HEK293T (cell line): ENCODE measurements around the gene ATG7.
A peak's percentile ranks its signal among the peaks of the same experiment; 100 is the strongest.
"Not testable (repeated sequence)": the region's sequence is repeated elsewhere in the genome, so short reads cannot be mapped to it uniquely, and the experiment has no call there.

Experiments used
- CTCF ChIA-PET: fragments of 350-600 bp; formaldehyde crosslinking; extraction: SDS; loops from one replicate; lab custom pipeline; 2021; ENCODE audit warnings: antibody characterized with exemption, inconsistent platforms; lab: Yijun Ruan, JAX
- POLR2A ChIA-PET: fragments of 350-600 bp; formaldehyde crosslinking; extraction: SDS; loops from one replicate; lab custom pipeline; 2020; ENCODE audit warnings: antibody characterized with exemption, inconsistent platforms; lab: Yijun Ruan, JAX
- DNase-seq: peaks from one replicate; pipeline ENCODE4 v3.0.0; 2012; ENCODE audit warnings: mixed read lengths; ENCODE audit errors: extremely low spot score
- ARNT ChIP-seq: fragments of 450-650 bp; IDR thresholded peaks from 2 replicates; pipeline ENCODE4 v1.6.1; 2017; ENCODE audit warnings: mild to moderate bottlenecking
- BHLHE40 ChIP-seq: fragments of 450-650 bp; IDR thresholded peaks from 2 replicates; pipeline ENCODE4 v1.6.1; 2016; ENCODE audit warnings: mild to moderate bottlenecking, moderate library complexity, borderline replicate concordance
- CTBP1 ChIP-seq: fragments of 450-650 bp; IDR thresholded peaks from 2 replicates; pipeline ENCODE4 v1.6.1; 2016; ENCODE audit warnings: borderline replicate concordance
- ELF4 ChIP-seq: fragments of 450-650 bp; IDR thresholded peaks from 2 replicates; pipeline ENCODE4 v1.6.1; 2017; ENCODE audit warnings: antibody characterized with exemption
- FOXA1 ChIP-seq: fragments of 450-650 bp; IDR thresholded peaks from 2 replicates; pipeline ENCODE4 v1.6.1; 2016; ENCODE audit warnings: mild to moderate bottlenecking
- FOXK2 ChIP-seq: fragments of 450-650 bp; IDR thresholded peaks from 2 replicates; pipeline ENCODE4 v1.6.1; 2016; ENCODE audit warnings: mild to moderate bottlenecking
- FOXM1 ChIP-seq: fragments of 450-650 bp; IDR thresholded peaks from 2 replicates; pipeline ENCODE4 v1.6.1; 2017; ENCODE audit warnings: mild to moderate bottlenecking, borderline replicate concordance
- HDGF ChIP-seq: fragments of 450-650 bp; IDR thresholded peaks from 2 replicates; pipeline ENCODE4 v1.6.1; 2017; ENCODE audit warnings: antibody characterized with exemption, borderline replicate concordance
- L3MBTL2 ChIP-seq: fragments of 450-650 bp; conservative IDR thresholded peaks from 2 replicates; pipeline ENCODE4 v1.6.1; 2016; ENCODE audit warnings: mild to moderate bottlenecking
- LEF1 ChIP-seq: fragments of 450-650 bp; IDR thresholded peaks from 2 replicates; pipeline ENCODE4 v1.6.1; 2017; ENCODE audit warnings: mild to moderate bottlenecking, borderline replicate concordance
- NFRKB ChIP-seq: fragments of 450-650 bp; IDR thresholded peaks from 2 replicates; pipeline ENCODE4 v1.6.1; 2016; ENCODE audit warnings: mild to moderate bottlenecking, moderate library complexity
- SP1 ChIP-seq: fragments of 450-650 bp; IDR thresholded peaks from 2 replicates; pipeline ENCODE4 v1.6.1; 2017
- SUZ12 ChIP-seq: fragments of 450-650 bp; IDR thresholded peaks from 2 replicates; pipeline ENCODE4 v1.6.1; 2016; ENCODE audit warnings: mild to moderate bottlenecking
- TARDBP ChIP-seq: fragments of 450-650 bp; IDR thresholded peaks from 2 replicates; pipeline ENCODE4 v1.6.1; 2016
- ZNF384 ChIP-seq: fragments of 450-650 bp; IDR thresholded peaks from 2 replicates; pipeline ENCODE4 v1.6.1; 2016
- TF ChIP-seq, protein P1 (sequence below): fragments of 450-650 bp; IDR thresholded peaks from 2 replicates; pipeline ENCODE4 v1.6.1; 2016

The ATG7 gene

DNA sequence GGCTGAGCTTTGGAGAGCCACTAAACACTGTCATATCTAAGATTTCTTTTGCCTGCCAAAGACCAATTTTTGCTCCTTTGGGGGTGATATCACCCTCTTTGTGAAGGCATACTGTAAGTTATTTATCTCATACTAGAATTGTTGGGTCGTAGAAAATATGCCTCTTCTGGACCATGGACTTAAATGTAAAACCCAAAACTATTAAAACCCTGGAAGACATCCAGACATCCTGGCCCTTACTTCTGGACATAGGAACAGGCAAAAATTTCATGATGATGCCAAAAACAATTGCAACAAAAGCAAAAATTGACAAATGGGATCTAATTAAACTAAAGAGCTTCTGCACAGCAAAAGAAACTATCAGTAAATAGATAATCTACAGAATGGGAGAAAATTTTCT is 172.2 kb downstream of the ATG7 start:
- ChIA-PET POLR2A (no interaction called here), CTCF (no interaction called here)
- TF ChIP-seq HDGF (no peak), ZNF384 (no peak), ELF4 (no peak), NFRKB (no peak), CTBP1 (no peak), SP1 (no peak), TARDBP (no peak), ARNT (no peak)
- TF ChIP-seq, protein P1, sequence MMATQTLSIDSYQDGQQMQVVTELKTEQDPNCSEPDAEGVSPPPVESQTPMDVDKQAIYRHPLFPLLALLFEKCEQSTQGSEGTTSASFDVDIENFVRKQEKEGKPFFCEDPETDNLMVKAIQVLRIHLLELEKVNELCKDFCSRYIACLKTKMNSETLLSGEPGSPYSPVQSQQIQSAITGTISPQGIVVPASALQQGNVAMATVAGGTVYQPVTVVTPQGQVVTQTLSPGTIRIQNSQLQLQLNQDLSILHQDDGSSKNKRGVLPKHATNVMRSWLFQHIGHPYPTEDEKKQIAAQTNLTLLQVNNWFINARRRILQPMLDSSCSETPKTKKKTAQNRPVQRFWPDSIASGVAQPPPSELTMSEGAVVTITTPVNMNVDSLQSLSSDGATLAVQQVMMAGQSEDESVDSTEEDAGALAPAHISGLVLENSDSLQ, result no peak
- no peak for DNase-seq

DNA sequence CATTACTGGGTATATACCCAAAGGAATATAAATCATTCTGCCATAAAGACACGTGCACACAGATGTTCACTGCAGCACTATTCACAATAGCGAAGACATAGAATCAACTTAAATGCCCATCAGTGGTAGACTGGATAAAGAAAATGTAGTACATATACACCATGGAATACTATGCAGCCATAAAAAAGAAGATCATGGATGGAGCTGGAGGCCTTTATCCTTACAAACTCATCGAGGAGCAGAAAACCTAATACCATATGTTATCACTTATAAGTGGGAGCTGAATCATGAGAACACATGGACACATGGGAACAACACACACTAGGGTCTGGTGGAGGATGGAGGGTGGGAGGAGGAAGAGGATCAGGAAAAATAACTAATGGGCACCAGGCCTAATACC is 173.0 kb downstream of the ATG7 start:
- CTCF ChIA-PET, DNase-seq, POLR2A ChIA-PET: not testable (repeated sequence)

DNA sequence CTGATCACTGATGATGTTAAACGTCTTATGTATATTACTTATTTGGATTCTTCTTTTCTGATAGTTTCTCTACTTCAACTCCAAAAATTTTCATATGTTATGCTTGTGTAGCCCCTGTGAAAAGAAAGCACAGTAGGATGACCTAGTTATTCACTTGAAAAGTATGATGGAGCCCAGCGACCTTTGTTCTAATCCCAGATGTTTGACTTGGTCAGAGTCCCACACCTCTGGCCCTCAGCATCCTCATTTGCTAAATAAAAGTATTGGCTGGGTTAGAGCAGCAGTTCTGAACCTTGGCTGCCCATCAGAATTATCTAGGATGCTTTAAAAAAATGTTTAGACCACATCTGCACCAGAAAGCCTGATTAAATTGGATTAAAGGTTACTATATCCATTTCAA is 173.7 kb downstream of the ATG7 start:
- TF ChIP-seq ZNF384, result no peak
- no peak for TF ChIP-seq FOXA1
- TF ChIP-seq SP1, result no peak
- TF ChIP-seq, protein P1, result no peak
- no peak for TF ChIP-seq TARDBP
- TF ChIP-seq BHLHE40, result no peak
- TF ChIP-seq NFRKB, result no peak
- no peak for TF ChIP-seq FOXK2
- no peak for TF ChIP-seq LEF1
- no peak for TF ChIP-seq CTBP1
- no peak for TF ChIP-seq SUZ12
- no peak for TF ChIP-seq ARNT
- no peak for TF ChIP-seq FOXM1
- CTCF ChIA-PET, result no interaction called here
- POLR2A ChIA-PET, result no interaction called here
- no peak for DNase-seq

DNA sequence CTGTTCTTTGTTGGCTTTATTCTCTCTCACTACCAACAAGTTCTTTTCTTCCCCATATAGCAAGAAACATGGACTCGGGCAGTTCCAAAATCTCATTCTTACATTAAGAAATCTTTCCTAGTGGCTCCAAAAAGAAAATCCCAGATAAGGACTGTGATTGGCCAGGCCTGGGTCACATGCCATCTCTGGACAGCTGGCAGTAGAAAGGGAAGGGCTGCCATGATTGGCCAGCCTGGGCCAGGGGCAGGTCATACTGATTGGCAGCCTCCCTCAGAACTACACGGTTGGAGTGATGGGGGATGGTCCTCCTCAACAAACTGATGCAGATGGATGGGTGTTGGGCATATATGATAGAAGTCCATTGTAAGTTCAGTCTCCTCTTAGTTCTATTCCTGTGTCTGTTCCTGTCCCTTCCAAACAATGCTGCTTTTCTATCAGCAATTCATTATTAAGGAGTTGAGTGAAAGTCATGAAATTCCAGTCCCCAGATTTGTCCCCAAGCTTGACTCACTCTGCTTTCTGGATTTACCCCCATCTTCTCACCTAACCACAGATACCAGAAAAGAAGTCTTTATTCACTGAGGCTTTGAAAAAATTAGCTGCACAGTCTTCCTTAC is 175.5 kb downstream of the ATG7 start:
- POLR2A ChIA-PET, result no interaction called here
- no peak for DNase-seq
- CTCF ChIA-PET, result no interaction called here
- no peak for TF ChIP-seq FOXK2
- TF ChIP-seq, protein P1, result peak; percentile 42; the same call in 1 of the 2 replicates

DNA sequence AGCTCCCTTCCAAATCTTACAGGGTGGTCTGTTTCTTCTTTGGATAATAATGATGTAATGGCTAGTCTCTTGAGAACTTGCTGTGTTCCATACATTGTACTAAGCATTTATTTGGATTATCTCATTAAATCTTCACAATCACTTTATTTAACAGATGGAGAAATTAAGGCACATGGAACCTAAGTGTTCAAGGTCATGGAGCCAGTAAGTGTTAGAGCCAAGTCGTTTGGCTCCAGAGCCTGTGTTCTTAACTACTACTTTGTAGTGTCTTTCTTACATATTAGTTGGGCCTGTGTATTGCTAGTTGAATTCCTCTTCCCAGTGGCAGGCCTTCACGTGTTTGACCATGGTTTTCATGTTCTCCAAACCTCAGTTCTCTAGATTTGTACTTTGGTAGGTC is 177.8 kb downstream of the ATG7 start:
- POLR2A ChIA-PET, result interaction anchor here (0.8 kb wide), 1 partner anchor 9 kb away, joined by 3 read pairs; no protein-coding TSS in a partner anchor
- no peak for DNase-seq
- CTCF ChIA-PET, result no interaction called here
- TF ChIP-seq TARDBP (no peak), LEF1 (no peak), ARNT (no peak), FOXA1 (no peak), FOXM1 (no peak), CTBP1 (no peak), HDGF (no peak), SUZ12 (no peak), ELF4 (no peak), ZNF384 (no peak), L3MBTL2 (no peak), FOXK2 (no peak)
- TF ChIP-seq, protein P1, result no peak

DNA sequence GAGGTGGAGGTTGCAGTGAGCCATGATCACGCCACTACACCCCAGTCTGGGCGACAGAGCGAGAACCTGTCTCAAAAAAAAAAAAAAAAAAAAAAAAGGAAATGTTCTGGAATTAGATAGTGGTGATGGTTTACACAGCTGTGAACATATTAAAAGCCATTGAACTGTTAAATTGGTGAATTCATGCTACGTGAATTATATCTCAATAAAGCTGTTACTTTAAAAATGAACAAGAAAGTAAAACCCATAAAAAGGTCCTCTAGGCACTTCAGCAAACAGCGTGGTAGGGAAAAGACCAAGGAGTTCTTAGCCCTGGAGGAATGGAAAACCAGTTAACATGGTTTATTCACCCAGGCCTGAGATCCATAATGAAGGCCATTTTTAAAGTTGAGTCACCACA is 180.1 kb downstream of the ATG7 start:
- DNase-seq, result no peak
- TF ChIP-seq ZNF384 (peak; percentile 42; the same call in 1 of the 2 replicates), L3MBTL2 (no peak), SP1 (no peak), LEF1 (no peak)
- POLR2A ChIA-PET, result no interaction called here
- CTCF ChIA-PET, result no interaction called here
